HG02981 (cell line): ENCODE data around the gene TMEM106B.

ENCODE experiments used
- ATAC-seq: cut with Tn5 transposase; IDR thresholded peaks from one replicate; pipeline ENCODE4 v1.9.1; 2021; ENCODE audit warnings: mild to moderate bottlenecking, moderate library complexity; ENCODE audit not compliant: unreplicated experiment

TMEM106B gene

GRCh38 chr7:12226756-12227155 lies 15.7 kb downstream of the TMEM106B start:
- no peak for ATAC-seq

- no peak for ATAC-seq
These were observed 16.9 kb downstream of the TMEM106B start for GRCh38 chr7:12228024-12228423.

GRCh38 chr7:12229046-12229445 lies 18.0 kb downstream of the TMEM106B start:
- no peak for ATAC-seq

DNA sequence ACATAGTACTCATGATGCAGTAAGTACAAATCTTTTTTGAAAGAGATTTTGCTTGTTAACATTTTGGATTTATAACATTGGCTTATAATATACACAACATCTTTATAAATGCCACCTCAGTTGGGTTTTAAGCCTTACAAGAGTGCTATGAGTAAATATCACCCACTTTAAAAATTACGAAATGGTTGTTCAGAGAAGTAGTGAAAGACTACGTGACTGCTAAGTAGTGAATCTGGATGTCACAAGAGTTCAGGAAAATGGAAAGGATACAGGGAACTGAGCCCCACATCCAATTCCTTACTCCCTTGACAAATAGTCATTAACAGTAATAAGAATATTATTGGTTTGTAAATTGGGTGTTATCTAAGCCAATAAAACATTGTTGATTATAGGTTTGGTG lies 20.0 kb downstream of the TMEM106B start:
- ATAC-seq, result no peak

DNA sequence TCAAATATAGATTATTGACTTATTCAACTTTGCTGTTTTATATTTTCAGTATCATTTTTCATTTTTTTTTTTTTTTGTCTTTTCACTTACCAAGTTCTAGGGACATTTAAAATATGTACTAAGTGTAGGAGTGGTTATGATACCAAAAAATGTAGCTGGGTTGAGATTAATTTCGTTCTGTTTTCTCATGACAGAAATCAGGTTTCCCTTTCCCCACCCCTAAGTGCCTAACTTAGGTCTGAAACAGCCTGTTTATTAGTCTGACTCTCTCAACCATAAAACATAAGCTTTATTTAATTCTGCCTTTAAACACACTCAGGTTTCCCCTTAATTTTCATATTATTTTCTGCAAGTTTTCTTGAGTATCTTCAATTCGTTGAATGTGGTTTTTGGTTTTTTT lies 22.1 kb downstream of the TMEM106B start:
- no peak for ATAC-seq

- no peak for ATAC-seq
These were observed 23.3 kb downstream of the TMEM106B start for GRCh38 chr7:12234334-12234865.

- no peak for ATAC-seq
These were observed 24.9 kb downstream of the TMEM106B start for GRCh38 chr7:12235970-12236369.

DNA sequence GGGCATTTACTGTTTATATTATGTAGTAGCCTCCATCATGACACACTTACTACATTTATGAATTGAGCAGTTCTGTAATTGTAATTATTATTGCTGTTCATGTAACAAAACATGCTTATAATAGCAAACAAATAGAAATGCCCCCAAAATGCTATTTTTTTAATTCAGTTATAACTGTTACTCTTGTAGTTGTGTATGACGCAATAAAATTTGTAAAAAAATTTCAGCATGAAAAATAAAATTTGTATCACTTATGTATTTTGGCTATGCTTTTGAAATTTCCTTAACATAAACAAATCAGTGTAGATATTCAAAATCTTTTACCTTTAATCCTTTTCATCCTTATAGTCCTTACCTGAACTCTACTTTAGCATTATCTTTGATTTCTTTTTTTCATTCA lies 25.9 kb downstream of the TMEM106B start:
- ATAC-seq, result no peak

- no peak for ATAC-seq
These were observed 28.7 kb downstream of the TMEM106B start for GRCh38 chr7:12239806-12240205.

- ATAC-seq, result no peak
These were observed 33.0 kb downstream of the TMEM106B start for GRCh38 chr7:12244129-12244528.

GRCh38 chr7:12244694-12245093 lies 33.6 kb downstream of the TMEM106B start:
- no peak for ATAC-seq

DNA sequence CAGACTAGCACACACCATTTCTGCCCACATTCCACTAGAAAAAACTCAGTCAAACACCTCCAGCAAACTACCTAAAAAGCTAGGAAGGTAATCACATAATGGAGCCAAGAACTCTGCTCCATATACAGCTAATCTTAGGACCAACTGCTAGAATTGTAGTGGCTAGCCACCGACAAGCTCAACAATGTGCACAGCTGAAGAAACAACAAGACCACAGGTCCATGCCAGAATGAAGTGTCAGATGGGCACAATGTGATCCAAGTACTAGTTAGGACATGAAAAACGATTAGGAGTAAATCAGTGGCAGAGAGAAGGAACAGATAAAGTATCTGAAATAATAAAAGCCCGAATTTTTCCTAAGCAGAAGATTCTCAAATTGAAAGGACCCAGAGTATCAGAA lies 38.6 kb downstream of the TMEM106B start:
- no peak for ATAC-seq

DNA sequence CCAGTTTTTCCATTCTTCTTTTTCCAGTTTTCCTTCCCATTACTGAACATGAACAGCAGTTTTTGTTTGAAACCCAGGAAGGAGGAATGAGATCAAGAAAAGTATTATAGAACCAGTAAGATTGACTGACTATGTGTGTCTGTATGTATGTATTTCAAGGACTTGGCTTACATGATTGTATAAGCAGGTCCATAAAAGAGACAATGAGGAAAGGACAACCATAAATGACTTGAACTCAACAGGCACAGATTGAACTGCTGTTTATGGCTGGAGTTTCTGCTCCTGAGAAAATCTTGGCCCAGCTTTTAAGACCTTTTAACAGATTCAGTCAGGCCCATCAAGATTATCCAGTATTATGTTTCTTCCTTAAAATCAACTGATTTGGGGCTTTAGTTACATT lies 39.1 kb downstream of the TMEM106B start:
- ATAC-seq, result no peak

DNA sequence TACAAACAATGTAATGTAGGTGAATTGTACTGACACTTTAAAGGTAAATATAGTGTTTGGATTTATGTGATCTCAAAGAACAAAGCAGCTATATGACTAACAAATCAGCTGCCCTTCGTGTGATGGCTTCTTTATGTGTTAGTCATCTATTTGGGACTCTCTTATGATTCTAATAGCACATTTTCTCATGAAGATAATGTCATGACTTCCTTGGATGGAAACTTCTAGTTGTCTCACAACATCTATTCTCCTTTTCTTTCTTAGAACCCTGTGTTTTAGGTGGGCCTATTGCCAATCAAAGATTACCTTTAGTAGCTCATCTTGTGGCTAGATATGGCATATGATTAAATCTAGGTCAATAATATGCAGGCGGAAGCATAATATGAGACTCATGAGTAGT lies 45.0 kb downstream of the TMEM106B start:
- no peak for ATAC-seq

DNA sequence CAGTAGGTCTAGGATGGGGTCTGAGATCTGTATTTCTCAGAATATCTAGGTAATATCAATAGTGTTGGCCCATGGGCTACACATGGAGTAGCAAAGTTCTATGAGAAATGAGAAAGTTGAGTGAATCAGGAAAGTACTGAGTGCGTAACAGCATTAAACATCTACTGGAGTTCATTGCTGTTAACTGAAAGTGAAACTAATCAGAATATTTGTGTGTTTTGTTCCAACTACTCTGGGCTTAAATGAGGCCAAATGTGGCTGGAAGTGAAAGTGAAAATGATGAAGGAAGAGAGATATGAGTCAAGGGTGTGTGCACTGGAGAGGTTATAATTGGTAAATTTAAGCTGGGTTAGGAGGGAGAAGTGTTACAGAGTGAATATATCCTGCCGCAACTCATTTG lies 46.5 kb downstream of the TMEM106B start:
- ATAC-seq, result peak; percentile 100

- no peak for ATAC-seq
These were observed 47.0 kb downstream of the TMEM106B start for GRCh38 chr7:12258074-12258473.

GRCh38 chr7:12267542-12267941 lies 56.4 kb downstream of the TMEM106B start:
- ATAC-seq, result no peak

DNA sequence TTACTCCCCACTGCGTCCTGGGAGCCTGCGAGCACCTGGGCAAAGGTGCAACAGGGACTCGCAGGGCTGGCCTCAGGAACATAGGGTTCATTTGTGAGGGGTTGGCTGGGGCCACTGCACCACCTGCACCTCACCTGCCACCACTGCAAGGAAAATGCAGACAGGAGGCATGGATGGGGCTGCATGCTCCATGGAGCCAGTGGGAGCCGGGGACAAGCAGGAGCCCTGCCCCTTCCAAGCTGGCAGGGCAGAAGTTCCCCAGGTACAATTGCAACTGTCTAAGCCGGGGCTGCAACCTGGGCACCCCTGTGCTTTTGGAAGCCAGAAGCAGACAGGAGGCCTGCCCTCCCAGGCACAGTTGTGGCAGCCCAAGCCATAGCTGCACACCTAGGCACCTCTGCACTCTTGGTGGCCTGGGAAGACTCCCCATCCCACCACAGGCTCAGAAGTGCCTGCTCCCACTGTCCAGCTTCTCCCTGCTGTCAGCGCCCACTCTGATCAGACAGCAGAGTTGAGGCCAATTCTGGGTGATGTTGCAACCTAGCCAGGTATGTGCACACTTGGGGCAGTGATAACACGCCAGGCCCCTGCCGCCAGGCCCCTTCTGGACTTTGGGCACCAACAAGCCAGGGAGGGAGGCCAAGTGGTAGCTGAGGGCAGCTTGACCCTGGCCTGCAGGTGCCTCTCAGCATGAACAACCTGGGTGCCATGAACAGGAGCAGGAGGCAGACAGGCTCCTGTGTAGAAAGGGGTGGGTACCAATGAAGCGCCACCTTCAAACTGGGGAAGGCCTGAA lies 58.2 kb downstream of the TMEM106B start:
- ATAC-seq, result no peak

DNA sequence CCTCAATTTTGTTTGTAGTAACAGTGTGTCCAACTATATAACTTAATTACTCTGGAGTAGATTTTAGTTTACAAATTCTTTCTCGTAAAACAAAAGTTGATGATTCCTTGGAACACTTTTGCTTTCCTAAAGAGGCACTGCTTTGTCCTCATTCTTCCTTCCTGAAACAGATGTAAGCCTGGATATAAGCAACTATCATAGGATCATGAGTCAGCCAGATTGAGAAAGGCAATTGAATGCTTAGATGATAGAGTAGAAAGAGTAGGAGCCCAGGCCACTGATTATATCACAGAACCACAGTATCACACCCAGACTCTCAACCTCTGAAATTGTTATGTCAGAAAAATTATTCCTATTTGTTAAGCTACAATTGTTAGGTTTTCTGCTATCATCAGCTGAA lies 69.9 kb downstream of the TMEM106B start:
- no peak for ATAC-seq

- ATAC-seq, result no peak
These were observed 76.8 kb downstream of the TMEM106B start for GRCh38 chr7:12287901-12288300.

GRCh38 chr7:12289996-12290395 lies 78.9 kb downstream of the TMEM106B start:
- ATAC-seq, result no peak

DNA sequence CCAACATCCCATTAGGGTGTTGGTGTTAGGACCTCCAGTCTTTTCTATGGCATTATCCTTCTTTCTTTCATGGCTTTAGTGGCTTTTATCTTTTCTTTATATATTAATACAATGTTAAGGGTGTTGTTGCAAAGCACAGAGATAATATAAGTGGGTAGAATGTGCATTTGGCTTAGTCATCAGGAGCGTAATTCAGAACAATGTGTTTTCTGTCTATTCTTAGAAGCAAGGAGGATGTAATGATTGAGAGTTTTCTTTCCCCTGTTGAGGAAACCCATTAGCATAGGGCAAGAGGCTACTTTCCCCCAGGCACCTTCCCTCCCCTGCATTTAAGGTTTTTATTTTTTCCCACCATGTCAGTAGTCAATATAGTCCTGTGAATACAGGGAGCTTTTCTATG lies 79.7 kb downstream of the TMEM106B start:
- ATAC-seq, result no peak

DNA sequence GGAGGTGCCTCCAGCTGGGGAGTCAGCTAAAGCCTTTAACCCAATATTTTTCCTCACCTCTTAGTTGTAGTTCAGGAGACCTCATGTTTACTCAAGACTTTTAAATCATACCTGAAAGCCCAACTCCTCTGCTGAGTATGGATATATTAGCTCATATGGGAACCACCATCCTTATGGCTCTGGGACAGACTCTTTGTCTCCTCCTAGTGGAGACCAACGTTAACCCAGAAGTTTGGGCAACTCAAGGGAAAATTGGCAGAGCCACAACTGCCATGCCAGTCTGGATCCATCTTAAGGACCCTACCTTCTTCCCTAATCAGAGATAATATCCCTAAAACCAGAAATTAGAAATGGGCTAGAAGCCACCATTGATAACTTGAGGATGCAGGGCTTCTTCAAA lies 80.8 kb downstream of the TMEM106B start:
- no peak for ATAC-seq
